Activated CD8-positive, alpha-beta T cell treated with anti-CD3 and anti-CD28 coated beads for 36 hours (primary cell): ENCODE data around the gene SEC16A. TPM values are rescaled to one million over a fixed set of nuclear protein-coding genes. Genes with fewer than 3 reads are reported as not detected.

Experiments used
- ATAC-seq: fragments of 200-7000 bp; cut with Tn5 transposase; one replicate; pipeline ENCODE4 v1.10.0; 2021; ENCODE audit warnings: mild to moderate bottlenecking, moderate library complexity
- CTCF ChIA-PET: fragments of 350-600 bp; sonication (Branson Sonifier 250); formaldehyde crosslinking; loops from one replicate; lab custom pipeline; 2021; ENCODE audit warnings: antibody characterized with exemption; lab: Charles Lee
- POLR2A ChIA-PET: fragments of 350-600 bp; sonication (Branson Sonifier 250); formaldehyde crosslinking; loops from one replicate; lab custom pipeline; 2021; ENCODE audit warnings: antibody characterized with exemption; lab: Charles Lee
- DNase-seq: peaks from one replicate; pipeline ENCODE4 v3.0.0-alpha.2; 2020
- H3K27ac Mint-ChIP-seq: one replicate; pipeline ENCODE4 v1.8.0; 2021; ENCODE audit warnings: mild to moderate bottlenecking, mixed read lengths
- H3K27me3 Mint-ChIP-seq: one replicate; pipeline ENCODE4 v1.8.0; 2021; ENCODE audit warnings: mixed read lengths
- H3K36me3 Mint-ChIP-seq: one replicate; pipeline ENCODE4 v1.8.0; 2021; ENCODE audit warnings: low read depth, mixed read lengths
- H3K4me1 Mint-ChIP-seq: one replicate; pipeline ENCODE4 v1.8.0; 2021; ENCODE audit warnings: low read depth, mixed read lengths
- H3K4me3 Mint-ChIP-seq: one replicate; pipeline ENCODE4 v1.8.0; 2021; ENCODE audit warnings: mild to moderate bottlenecking, moderate library complexity, mixed read lengths
- H3K9me3 Mint-ChIP-seq: one replicate; pipeline ENCODE4 v1.8.0; 2021; ENCODE audit warnings: mixed read lengths
- intact Hi-C: fragments of 100-400 bp; cut with micrococcal nuclease; formaldehyde crosslinking; loops from one replicate; pipeline ENCODE4 v1.10.0; 2022
- total RNA-seq, 2 experiments: library from RNA; stranded (reverse); gene quantifications; one replicate each; pipeline ENCODE4 v1.2.3, GENCODE V29; 2021
- TF ChIP-seq, protein P1 (sequence below): fragments of 200-600 bp; IDR thresholded peaks from one replicate; pipeline ENCODE4 v1.8.0; 2022; ENCODE audit warnings: antibody characterized with exemption, mild to moderate bottlenecking

The SEC16A gene
- total RNA-seq, 2 experiments from 2014 or later = 67.9 to 69.8 TPM

DNA sequence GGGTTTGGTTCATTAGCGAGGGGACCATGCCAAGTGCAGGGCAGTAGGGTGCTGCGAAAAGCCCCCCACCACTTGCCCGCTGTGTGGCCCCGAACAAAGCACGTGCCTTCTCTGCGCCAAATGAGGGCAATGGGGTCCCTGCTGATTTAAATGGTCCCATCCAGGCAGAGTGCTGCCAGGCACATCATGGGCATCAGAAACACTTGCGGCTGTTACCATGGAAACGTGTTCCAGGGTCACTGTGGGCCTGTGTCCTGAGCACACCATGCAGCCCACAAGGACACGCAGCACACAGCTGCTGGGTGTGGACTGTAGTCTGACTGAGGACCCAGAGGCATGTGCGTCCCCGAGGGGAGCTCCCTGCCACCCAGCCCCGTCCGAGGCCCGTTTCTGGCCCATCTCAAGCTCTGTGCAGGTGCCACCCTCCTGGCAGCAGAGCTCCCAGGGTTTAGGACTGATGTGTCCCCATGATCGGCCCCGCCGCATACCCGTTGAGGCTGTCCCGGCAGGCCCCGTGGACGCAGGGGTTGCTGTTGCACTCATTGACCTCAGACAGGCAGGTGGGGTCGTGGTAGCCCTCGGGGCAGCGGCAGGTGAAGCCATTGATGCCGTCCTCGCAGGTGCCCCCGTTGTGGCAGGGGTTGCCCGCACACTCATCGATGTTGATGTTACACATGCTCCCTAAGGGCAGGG is 31.3 kb upstream of the SEC16A start:
- Mint-ChIP-seq H3K27me3 (no peaks in the 10 kb centered on the region), H3K4me1 (no peaks in the 10 kb centered on the region), H3K4me3 (no peak overlapping the region), H3K36me3 (peaks cover 19% of the 10 kb centered on the region), H3K27ac (no peak overlapping the region), H3K9me3 (no peaks in the 10 kb centered on the region)
- POLR2A ChIA-PET = interaction anchor here (0.6 kb wide), 1 partner anchor 442 kb away, joined by 3 read pairs; no protein-coding TSS in a partner anchor
- DNase-seq (no peak), ATAC-seq (no peak)
- CTCF ChIA-PET = interaction anchor here (0.6 kb wide), 1 partner anchor 92 kb away, joined by 3 read pairs; no protein-coding TSS in a partner anchor
- TF ChIP-seq, protein P1, sequence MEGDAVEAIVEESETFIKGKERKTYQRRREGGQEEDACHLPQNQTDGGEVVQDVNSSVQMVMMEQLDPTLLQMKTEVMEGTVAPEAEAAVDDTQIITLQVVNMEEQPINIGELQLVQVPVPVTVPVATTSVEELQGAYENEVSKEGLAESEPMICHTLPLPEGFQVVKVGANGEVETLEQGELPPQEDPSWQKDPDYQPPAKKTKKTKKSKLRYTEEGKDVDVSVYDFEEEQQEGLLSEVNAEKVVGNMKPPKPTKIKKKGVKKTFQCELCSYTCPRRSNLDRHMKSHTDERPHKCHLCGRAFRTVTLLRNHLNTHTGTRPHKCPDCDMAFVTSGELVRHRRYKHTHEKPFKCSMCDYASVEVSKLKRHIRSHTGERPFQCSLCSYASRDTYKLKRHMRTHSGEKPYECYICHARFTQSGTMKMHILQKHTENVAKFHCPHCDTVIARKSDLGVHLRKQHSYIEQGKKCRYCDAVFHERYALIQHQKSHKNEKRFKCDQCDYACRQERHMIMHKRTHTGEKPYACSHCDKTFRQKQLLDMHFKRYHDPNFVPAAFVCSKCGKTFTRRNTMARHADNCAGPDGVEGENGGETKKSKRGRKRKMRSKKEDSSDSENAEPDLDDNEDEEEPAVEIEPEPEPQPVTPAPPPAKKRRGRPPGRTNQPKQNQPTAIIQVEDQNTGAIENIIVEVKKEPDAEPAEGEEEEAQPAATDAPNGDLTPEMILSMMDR = no peak
- intact Hi-C loops = no loop called here

DNA sequence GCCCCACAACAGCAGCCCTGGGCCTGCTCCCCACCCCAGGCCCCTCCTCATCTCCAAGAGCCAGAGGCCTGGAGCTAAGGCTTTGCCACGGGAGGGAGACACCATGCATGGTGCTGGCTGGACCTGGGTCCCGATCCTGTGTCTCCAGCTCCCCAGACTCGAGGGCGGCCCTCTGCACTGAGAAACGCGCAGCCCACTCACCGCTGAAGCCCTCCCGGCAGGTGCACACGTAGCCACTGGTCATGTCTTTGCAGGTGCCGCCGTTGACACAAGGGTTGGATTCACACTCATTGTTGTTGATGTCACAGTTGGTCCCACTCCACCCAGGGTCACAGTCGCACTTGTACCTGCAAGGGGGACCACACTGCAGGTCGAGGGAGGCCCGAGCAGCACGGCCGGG is 30.4 kb upstream of the SEC16A start:
- Mint-ChIP-seq H3K9me3 (no peaks in the 10 kb centered on the region), H3K4me1 (no peaks in the 10 kb centered on the region), H3K27me3 (no peaks in the 10 kb centered on the region), H3K4me3 (no peak overlapping the region), H3K27ac (no peak overlapping the region), H3K36me3 (peaks cover 16% of the 10 kb centered on the region)
- ATAC-seq = peak; percentile 10
- intact Hi-C loops = no loop called here
- TF ChIP-seq, protein P1 = no peak
- ChIA-PET POLR2A (no interaction called here), CTCF (interaction anchor here (0.6 kb wide), 1 partner anchor 91 kb away, joined by 3 read pairs; no protein-coding TSS in a partner anchor)
- DNase-seq = no peak

DNA sequence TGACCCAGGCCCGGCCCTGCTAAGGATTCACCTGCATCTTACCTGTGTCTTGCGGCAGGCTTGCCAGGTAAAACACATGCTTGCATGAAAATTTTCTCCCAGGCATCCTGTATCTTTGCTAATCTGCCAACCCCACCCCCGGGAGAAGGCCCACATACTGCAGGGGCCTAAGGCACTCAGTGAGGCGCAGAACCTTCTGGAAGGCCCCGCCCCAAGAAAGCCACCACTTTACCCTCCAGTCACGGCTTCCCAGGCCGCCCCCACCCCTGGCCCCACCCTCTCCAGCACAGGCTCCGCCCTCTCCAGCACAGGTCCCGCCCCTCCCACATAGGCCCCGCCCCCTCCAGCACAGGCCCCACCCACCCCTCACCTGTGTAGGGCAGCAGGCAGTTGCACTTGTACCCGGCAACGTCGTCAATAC is 29.8 kb upstream of the SEC16A start:
- TF ChIP-seq, protein P1 = no peak
- H3K27ac Mint-ChIP-seq = no peak overlapping the region
- no peaks in the 10 kb centered on the region for H3K9me3 Mint-ChIP-seq
- H3K36me3 Mint-ChIP-seq = peaks cover 16% of the 10 kb centered on the region
- no peak overlapping the region for H3K4me3 Mint-ChIP-seq
- ATAC-seq (peak; percentile 87), DNase-seq (peak; percentile 43)
- CTCF ChIA-PET = no interaction called here
- H3K27me3 Mint-ChIP-seq = no peaks in the 10 kb centered on the region
- no peaks in the 10 kb centered on the region for H3K4me1 Mint-ChIP-seq
- intact Hi-C loops = no loop called here
- POLR2A ChIA-PET = no interaction called here

DNA sequence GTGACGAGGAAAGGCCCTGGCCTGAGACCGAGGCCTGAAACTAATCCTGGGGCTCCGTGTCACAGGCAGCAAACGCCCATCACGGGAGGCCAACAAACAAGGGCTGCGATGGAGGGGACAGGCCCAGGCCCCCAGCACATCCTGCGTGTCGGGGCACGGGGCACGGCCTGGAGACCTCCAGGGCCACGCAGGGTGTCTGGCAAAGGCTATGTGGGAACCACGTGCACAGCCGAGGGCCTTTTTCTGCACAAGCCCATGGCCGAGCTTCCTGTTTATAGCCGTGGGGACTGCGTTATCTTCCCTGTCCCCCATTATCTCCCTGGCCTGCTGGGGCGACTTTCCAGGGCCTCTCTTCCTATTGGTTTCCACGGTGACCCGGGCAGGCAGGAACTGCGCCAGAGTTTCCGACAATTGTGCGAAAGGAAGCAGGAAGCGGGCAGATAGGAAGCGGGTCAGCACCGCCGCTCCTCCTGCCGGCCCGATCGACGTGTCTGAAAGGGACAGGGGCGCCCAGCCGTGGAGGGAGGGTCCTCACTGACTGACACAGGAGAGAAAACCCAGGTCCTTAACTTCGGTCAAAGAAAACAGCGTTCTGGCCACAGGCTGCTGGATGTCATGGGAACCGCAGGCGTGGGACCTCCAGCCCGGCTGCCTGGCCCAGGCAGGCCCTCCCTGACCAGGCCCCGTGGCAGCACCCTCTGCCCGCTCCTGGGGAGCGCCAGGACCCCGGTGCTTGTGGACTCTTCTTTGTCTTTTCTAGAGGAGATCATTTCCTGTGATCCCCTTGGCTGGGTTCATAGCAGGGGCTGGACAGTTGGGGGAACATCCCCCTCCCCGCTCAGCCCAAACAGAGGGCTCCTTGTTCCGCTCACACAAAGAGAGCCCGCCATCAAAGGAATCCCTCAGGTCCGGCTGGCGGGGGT is 29.1 kb upstream of the SEC16A start:
- DNase-seq (no peak), ATAC-seq (no peak)
- no peaks in the 10 kb centered on the region for H3K9me3 Mint-ChIP-seq
- TF ChIP-seq, protein P1 = no peak
- no peak overlapping the region for H3K4me3 Mint-ChIP-seq
- intact Hi-C loops = no loop called here
- H3K4me1 Mint-ChIP-seq = no peaks in the 10 kb centered on the region
- ChIA-PET CTCF (no interaction called here), POLR2A (interaction anchor here (1.1 kb wide), 1 partner anchor 26 kb away, joined by 3 read pairs; no protein-coding TSS in a partner anchor)
- H3K27ac Mint-ChIP-seq = no peak overlapping the region
- H3K27me3 Mint-ChIP-seq = no peaks in the 10 kb centered on the region
- H3K36me3 Mint-ChIP-seq = peaks cover 16% of the 10 kb centered on the region
